ENCODE results near the gene CARM1.
"Not testable (repeated sequence)": the region's sequence is repeated elsewhere in the genome, so short reads cannot be mapped to it uniquely, and the experiment has no call there.

The CARM1 gene

GRCh38 chr19:10872546-10873107 lies 1.3 kb downstream of the CARM1 start:
- DNase-seq (ENCODE audit: low read depth) = no peak

- DNase-seq (ENCODE audit: low read depth) = no peak
These were observed 2.7 kb downstream of the CARM1 start for GRCh38 chr19:10874024-10874423.

GRCh38 chr19:10876459-10877240 lies 5.3 kb downstream of the CARM1 start:
- no peak for DNase-seq (ENCODE audit: low read depth)

- DNase-seq (ENCODE audit: low read depth) = not testable (repeated sequence)
These were observed 6.3 kb downstream of the CARM1 start for GRCh38 chr19:10877608-10878007.

- no peak for DNase-seq (ENCODE audit: low read depth)
These were observed 6.9 kb downstream of the CARM1 start for GRCh38 chr19:10878253-10878652.

GRCh38 chr19:10881403-10882107 lies 10.2 kb downstream of the CARM1 start:
- no peak for DNase-seq (ENCODE audit: low read depth)

GRCh38 chr19:10882108-10882457 lies 10.7 kb downstream of the CARM1 start:
- DNase-seq (ENCODE audit: low read depth) = no peak

GRCh38 chr19:10884274-10884673 lies 12.9 kb downstream of the CARM1 start:
- peak; percentile 35 for DNase-seq (ENCODE audit: low read depth)

- DNase-seq (ENCODE audit: low read depth) = no peak
These were observed 14.1 kb downstream of the CARM1 start for GRCh38 chr19:10885201-10886169.

- no peak for DNase-seq (ENCODE audit: low read depth)
These were observed 16.4 kb downstream of the CARM1 start for GRCh38 chr19:10887616-10888367.

- DNase-seq (ENCODE audit: low read depth) = no peak
These were observed 17.1 kb downstream of the CARM1 start for GRCh38 chr19:10888421-10888866.

- DNase-seq (ENCODE audit: low read depth) = no peak
These were observed 18.5 kb downstream of the CARM1 start for GRCh38 chr19:10889880-10890279.

GRCh38 chr19:10891405-10892086 lies 20.2 kb downstream of the CARM1 start:
- DNase-seq (ENCODE audit: low read depth) = no peak

- no peak for DNase-seq (ENCODE audit: low read depth)
These were observed 20.9 kb downstream of the CARM1 start for GRCh38 chr19:10892256-10892655.

- no peak for DNase-seq (ENCODE audit: low read depth)
These were observed 23.5 kb downstream of the CARM1 start for GRCh38 chr19:10894911-10895213.

GRCh38 chr19:10895363-10895762 lies 24.0 kb downstream of the CARM1 start:
- DNase-seq (ENCODE audit: low read depth) = no peak

GRCh38 chr19:10895920-10896319 lies 24.6 kb downstream of the CARM1 start:
- DNase-seq (ENCODE audit: low read depth) = no peak

- no peak for DNase-seq (ENCODE audit: low read depth)
These were observed 25.6 kb downstream of the CARM1 start for GRCh38 chr19:10896851-10897526.

- DNase-seq (ENCODE audit: low read depth) = no peak
These were observed 27.3 kb downstream of the CARM1 start for GRCh38 chr19:10898633-10899032.

- no peak for DNase-seq (ENCODE audit: low read depth)
These were observed 27.8 kb downstream of the CARM1 start for GRCh38 chr19:10899151-10899653.

Data from GM04504 (cell line).